Heart left ventricle (tissue), 16 donors: ENCODE measurements around the gene MGAT4B. TPM values are rescaled to one million over a fixed set of nuclear protein-coding genes. Genes with fewer than 3 reads are reported as not detected.

ENCODE experiments used
- ATAC-seq, 4 donors: fragments of 200-7000 bp; cut with Tn5 transposase; one replicate each; pipeline ENCODE4 v1.9.1; 2020 to 2022; ENCODE audit warnings: moderate library complexity in 4 of 4, mild to moderate bottlenecking in 3 of 4, moderate number of reproducible peaks in 1 of 4
- DNase-seq, 5 donors: peaks; one replicate each; pipeline ENCODE4 v3.0.0-alpha.2; 2020
- H3K27ac ChIP-seq, 12 donors: fragments of 200-600 bp; sonication (generic) in 4 of 12; one replicate each; pipeline versions ENCODE4 v1.5.0 to v1.8.0; 2016 to 2022; ENCODE audit warnings: mild to moderate bottlenecking in 2 of 12
- H3K27me3 ChIP-seq, 9 donors: fragments of 200-600 bp; sonication (generic) in 2 of 9; one replicate each; pipeline versions ENCODE4 v1.5.1 to v1.8.0; 2016 to 2022; ENCODE audit warnings: mild to moderate bottlenecking in 3 of 9
- H3K36me3 ChIP-seq, 9 donors: fragments of 200-600 bp; sonication (generic) in 2 of 9; one replicate each; pipeline versions ENCODE4 v1.5.0 to v1.8.0; 2018 to 2022; ENCODE audit warnings: mild to moderate bottlenecking in 2 of 9
- H3K4me1 ChIP-seq, 12 donors: fragments of 200-600 bp; sonication (generic) in 4 of 12; one replicate each; pipeline versions ENCODE4 v1.5.0 to v1.8.0; 2016 to 2022; ENCODE audit warnings: mild to moderate bottlenecking in 3 of 12
- H3K4me3 ChIP-seq, 12 donors: fragments of 200-600 bp; sonication (generic) in 4 of 12; one replicate each; pipeline versions ENCODE4 v1.5.0 to v1.8.0; 2017 to 2022; ENCODE audit warnings: mild to moderate bottlenecking in 9 of 12, moderate library complexity in 4 of 12
- H3K9me3 ChIP-seq, 12 donors: fragments of 200-600 bp; sonication (generic) in 4 of 12; one replicate each; pipeline versions ENCODE4 v1.5.0 to v1.8.0; 2016 to 2022; ENCODE audit warnings: mild to moderate bottlenecking in 1 of 12
- POLR2A ChIP-seq, 2 donors: fragments of 450-650 bp; IDR thresholded peaks; one replicate each; pipeline ENCODE4 v1.6.1; 2017; ENCODE audit warnings: antibody characterized with exemption in 2 of 2, mild to moderate bottlenecking in 2 of 2, moderate library complexity in 2 of 2
- WGBS, 4 donors: extraction: QIAGEN DNeasy Blood & Tissue Kit in 2 of 4; methylation state at CpG; one replicate each; pipeline versions ENCODE4 v1.1.5 to v1.1.7; 2013 to 2018; 5-methylcytosine and 5-hydroxymethylcytosine counted together
- intact Hi-C, 10 donors: fragments of 100-400 bp; cut with DNase I; formaldehyde crosslinking; loops; one replicate each; pipeline versions ENCODE4 v1.11.1 to v1.14.2; 2022
- polyA plus RNA-seq, 2 donors: library from polyadenylated mRNA; stranded (reverse); fragments of 200-250 nt; gene quantifications; one replicate each; pipeline ENCODE4 v1.2.3, GENCODE V29; 2013
- total RNA-seq, 9 donors: library from RNA; depleted of rRNA in 2 of 9; stranded (reverse); fragments of >200 nt in 2 of 9; fragmentation: NEBNext Ultra II Directional in 3 of 9; extraction: Animal tissue kit (Norgen Biotek cat#: 25700) in 3 of 9; gene quantifications; one replicate each; pipeline versions ENCODE4 v1.1.0 to v1.2.4, GENCODE V29; 2016 to 2023
- TF ChIP-seq, protein P1 (sequence below), 12 donors: fragments of 200-600 bp; sonication (generic) in 4 of 12; IDR thresholded peaks; one replicate each; pipeline versions ENCODE4 v1.5.0 to v1.8.0; 2018 to 2022; ENCODE audit warnings: antibody characterized with exemption in 12 of 12, mild to moderate bottlenecking in 5 of 12
- donor health status: ischemic (EF 13 %, LVEDD 7.1; RV severe dilation, severe dysfunction).
- donor health status: healthy with polysubstance abuse.
- donor health status: DM: no; HTN: yes; CAD: no.
- donor health status: DM: no; HTN: no; CAD: no.
- donor health status: ischemic (EF 25% LVEDD 6.9; RV normal size, moderate dysfunction).
- donor health status: ischemic (EF 25% LVEDD 5.7; RV mildly dilated, moderate dysfunction).
- donor health status: healthy.
- donor health status: DM: yes; HTN: yes; CAD: no.
- donor health status: ischemic (EF 35%, LVEDD 5.7; RV mildly dilated, moderate dysfunction).
- donor health status: nonischemic (EF 11% LVEDD 7.7; RV severe dilation, severe dysfunction).
- donor health status: DM: yes; HTN: yes; CAD: no.
- donor health status: PGD.
- donor health status: ischemic (EF 29% LVEDD 5.4; RV normal size, mild dysfunction).
- donor health status: nonischemic (EF 23%, LVEDD 6.1; RV moderate dilation, normal function).

MGAT4B gene
- total and polyA plus RNA-seq, 11 donors = 49.6 to 209 (median 105) TPM

DNA sequence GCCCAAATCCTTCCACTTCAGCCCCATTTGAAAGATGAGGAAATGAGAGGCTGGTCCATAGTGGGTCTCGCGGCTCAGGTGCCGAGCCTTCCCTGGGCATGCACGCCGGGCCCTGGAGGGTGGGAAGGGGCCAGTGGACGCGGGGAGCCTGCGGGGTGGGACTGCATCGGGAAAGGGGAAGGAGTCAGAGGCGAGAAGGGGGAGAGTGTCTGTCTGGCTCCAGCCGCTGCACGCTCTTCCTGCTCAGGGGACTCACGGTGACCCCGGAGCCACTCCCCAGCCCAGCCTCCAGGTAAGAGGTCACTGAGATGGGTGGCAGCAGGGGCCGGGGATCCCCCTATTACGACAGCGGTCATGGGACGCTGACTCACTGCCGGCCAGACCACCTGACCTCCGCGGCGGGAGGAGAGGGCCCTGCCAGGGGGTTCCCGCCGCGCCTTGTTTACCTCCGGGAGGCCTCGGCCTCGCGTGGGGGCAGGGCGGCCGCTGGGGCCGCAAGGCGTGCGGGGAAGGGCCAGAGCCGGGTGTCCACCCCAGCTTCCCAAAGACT lies 12.2 kb upstream of the MGAT4B start:
- peaks cover 24 to 61% (median 53%) of the 10 kb centered on the region in 12 donors for H3K4me1 ChIP-seq
- 0 to 1% (median 1%) methylated on average over 10 to 35 of the region's 35 CpGs for WGBS, 4 donors

DNA sequence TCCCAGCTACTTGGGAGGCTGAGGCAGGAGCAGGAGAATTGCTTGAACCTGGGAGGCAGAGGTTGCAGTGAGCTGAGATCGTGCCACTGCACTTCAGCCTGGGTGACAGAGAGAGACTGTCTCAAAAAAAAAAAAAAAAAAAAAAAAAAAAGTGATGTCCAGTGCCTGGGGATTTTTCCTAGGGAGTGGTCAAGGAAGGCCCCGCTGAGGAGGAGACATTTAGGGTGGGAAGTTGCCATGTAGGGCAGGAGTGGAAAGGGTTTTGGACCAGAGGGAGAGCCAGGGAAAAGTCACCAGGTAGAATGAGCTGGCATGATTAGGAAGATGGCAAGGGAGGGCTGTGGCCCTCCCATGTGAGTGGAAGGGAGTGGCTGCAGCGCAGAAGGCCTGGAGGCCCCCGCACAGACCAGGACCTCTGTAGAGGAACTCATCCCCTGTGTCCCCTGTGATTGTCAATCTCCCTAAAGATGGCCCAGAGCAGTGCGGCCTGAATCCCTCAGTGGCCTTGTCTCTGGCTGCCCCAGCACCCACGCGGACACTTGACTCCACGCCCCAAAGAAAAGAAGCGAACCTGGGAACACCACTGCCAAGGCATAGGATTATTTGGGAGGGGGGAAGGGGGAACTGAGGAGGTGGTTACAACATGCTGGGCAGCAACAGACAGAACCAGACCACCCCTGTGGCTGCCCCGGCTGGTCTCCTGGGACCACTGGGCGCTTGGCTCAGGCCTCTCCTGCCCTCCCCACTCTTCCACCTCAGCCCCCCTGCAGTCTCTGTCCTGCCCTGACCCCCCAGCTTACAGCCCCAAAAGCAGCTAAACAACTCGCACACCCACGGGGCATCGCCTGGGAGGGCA lies 11.5 kb upstream of the MGAT4B start:
- no peak for ATAC-seq
- Histone ChIP-seq H3K9me3 (no peaks in the 10 kb centered on the region), H3K27me3 (no peaks in the 10 kb centered on the region), H3K36me3 (peaks cover 0 to 21% (median 7%) of the 10 kb centered on the region in 9 donors), H3K27ac (peak overlapping the region; percentile 98 to 100 (median 99)), H3K4me1 (peaks cover 18 to 54% (median 47%) of the 10 kb centered on the region in 12 donors), H3K4me3 (peak overlapping the region; percentile 1 to 100 (median 91))
- no peak for TF ChIP-seq POLR2A (IDR thresholded peaks at IDR 0.05)
- TF ChIP-seq, protein P1, sequence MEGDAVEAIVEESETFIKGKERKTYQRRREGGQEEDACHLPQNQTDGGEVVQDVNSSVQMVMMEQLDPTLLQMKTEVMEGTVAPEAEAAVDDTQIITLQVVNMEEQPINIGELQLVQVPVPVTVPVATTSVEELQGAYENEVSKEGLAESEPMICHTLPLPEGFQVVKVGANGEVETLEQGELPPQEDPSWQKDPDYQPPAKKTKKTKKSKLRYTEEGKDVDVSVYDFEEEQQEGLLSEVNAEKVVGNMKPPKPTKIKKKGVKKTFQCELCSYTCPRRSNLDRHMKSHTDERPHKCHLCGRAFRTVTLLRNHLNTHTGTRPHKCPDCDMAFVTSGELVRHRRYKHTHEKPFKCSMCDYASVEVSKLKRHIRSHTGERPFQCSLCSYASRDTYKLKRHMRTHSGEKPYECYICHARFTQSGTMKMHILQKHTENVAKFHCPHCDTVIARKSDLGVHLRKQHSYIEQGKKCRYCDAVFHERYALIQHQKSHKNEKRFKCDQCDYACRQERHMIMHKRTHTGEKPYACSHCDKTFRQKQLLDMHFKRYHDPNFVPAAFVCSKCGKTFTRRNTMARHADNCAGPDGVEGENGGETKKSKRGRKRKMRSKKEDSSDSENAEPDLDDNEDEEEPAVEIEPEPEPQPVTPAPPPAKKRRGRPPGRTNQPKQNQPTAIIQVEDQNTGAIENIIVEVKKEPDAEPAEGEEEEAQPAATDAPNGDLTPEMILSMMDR (IDR thresholded peaks at IDR 0.05) = no peak
- 42 to 58% (median 50%) methylated on average over 12 to 14 of the region's 14 CpGs for WGBS, 4 donors
- intact Hi-C loops = loop anchor here in 1 of 10 donors (2.0 kb wide), 1 partner anchor 41 kb away; the partner anchor contains the start of gene MRNIP
- peak in 2 of 5 donors; percentile 23 to 38 for DNase-seq

More for the DNA sequence above, 12.2 kb upstream of the MGAT4B start:
- Histone ChIP-seq H3K36me3 (peaks cover 0 to 28% (median 14%) of the 10 kb centered on the region in 9 donors), H3K27me3 (no peaks in the 10 kb centered on the region), H3K27ac (peak overlapping the region; percentile 98 to 100 (median 99)), H3K4me3 (peak overlapping the region; percentile 1 to 100 (median 91)), H3K9me3 (no peaks in the 10 kb centered on the region)
- TF ChIP-seq, protein P1 (IDR thresholded peaks at IDR 0.05) = no peak
- peak in 1 of 2 donors; percentile 65 for TF ChIP-seq POLR2A (IDR thresholded peaks at IDR 0.05)
- DNase-seq (peak; percentile 96 to 97 (median 97)), ATAC-seq (peak; percentile 71 to 86 (median 74))
- intact Hi-C loops = loop anchor here in 1 of 10 donors (2.0 kb wide), 1 partner anchor 40 kb away; the partner anchor contains the start of gene MRNIP

DNA sequence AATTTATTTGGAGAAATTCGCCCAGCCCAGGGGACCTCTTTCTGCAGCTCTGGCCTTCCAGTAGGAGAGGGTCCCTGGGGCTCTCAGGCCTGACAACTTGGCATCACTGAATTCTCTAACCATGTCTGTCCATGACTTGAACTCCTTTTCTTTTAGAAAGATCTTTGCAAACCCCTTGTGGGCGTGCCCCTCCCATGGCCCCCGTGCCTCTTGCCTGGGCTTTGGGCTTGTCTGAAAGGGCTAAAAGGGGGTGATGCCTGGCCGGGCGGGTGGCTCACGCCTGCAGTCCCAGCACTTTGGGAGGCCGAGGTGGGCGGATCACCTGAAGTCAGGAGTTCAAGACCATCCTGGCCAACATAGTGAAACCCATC lies 10.8 kb upstream of the MGAT4B start:
- H3K4me1 ChIP-seq = peaks cover 12 to 47% (median 40%) of the 10 kb centered on the region in 12 donors
- H3K9me3 ChIP-seq = no peaks in the 10 kb centered on the region
- peak overlapping the region in 10 of 12 donors; percentile 9 to 100 (median 86) for H3K27ac ChIP-seq
- intact Hi-C loops = no loop called here
- H3K27me3 ChIP-seq = no peaks in the 10 kb centered on the region
- WGBS, 4 donors = 87 to 95% (median 90%) methylated on average over 8 of the region's 8 CpGs
- peak overlapping the region in 11 of 12 donors; percentile 22 to 63 (median 56) for H3K4me3 ChIP-seq
- ATAC-seq (no peak), DNase-seq (peak in 1 of 5 donors; percentile 29)
- peaks cover 0 to 16% (median 6%) of the 10 kb centered on the region in 9 donors for H3K36me3 ChIP-seq
- no peak for TF ChIP-seq POLR2A (IDR thresholded peaks at IDR 0.05)
- TF ChIP-seq, protein P1 (IDR thresholded peaks at IDR 0.05) = no peak
